ENCODE data around the gene LYST.

The LYST gene

GRCh38 chr1:235826102-235826854 lies 40.4 kb downstream of the LYST start:
- Histone ChIP-seq H3F3A (ENCODE audit: insufficient read depth, low read length) (no peaks in the 10 kb centered on the region), H3K4me1 (ENCODE audit: low read length) (no peaks in the 10 kb centered on the region), H3K79me2 (ENCODE audit: low read length) (no peaks in the 10 kb centered on the region), H4K20me1 (ENCODE audit: insufficient read depth, low read length) (no peaks in the 10 kb centered on the region), H3K4me3 (ENCODE audit: low read length) (no peak overlapping the region), H3K27ac (ENCODE audit: low read length) (no peak overlapping the region), H3K9me2 (replicated peaks; ENCODE audit: insufficient read depth, low read length) (no peaks in the 10 kb centered on the region), H3K36me3 (replicated peaks; ENCODE audit: insufficient read depth, low read length) (no peaks in the 10 kb centered on the region), H3K9me3 (replicated peaks; ENCODE audit: insufficient read depth, low read length) (no peaks in the 10 kb centered on the region), H2AFZ (ENCODE audit: low read length) (no peak overlapping the region), H3K9ac (ENCODE audit: low read length) (no peak overlapping the region), H3K4me2 (ENCODE audit: low read depth, low read length) (no peak overlapping the region), H3K27me3 (replicated peaks; ENCODE audit: insufficient read depth, low read length) (no peaks in the 10 kb centered on the region)
- TF ChIP-seq EZH2phosphoT487 (IDR thresholded peaks at IDR 0.05; ENCODE audit: low read length), result no peak
- TF ChIP-seq, protein P1, sequence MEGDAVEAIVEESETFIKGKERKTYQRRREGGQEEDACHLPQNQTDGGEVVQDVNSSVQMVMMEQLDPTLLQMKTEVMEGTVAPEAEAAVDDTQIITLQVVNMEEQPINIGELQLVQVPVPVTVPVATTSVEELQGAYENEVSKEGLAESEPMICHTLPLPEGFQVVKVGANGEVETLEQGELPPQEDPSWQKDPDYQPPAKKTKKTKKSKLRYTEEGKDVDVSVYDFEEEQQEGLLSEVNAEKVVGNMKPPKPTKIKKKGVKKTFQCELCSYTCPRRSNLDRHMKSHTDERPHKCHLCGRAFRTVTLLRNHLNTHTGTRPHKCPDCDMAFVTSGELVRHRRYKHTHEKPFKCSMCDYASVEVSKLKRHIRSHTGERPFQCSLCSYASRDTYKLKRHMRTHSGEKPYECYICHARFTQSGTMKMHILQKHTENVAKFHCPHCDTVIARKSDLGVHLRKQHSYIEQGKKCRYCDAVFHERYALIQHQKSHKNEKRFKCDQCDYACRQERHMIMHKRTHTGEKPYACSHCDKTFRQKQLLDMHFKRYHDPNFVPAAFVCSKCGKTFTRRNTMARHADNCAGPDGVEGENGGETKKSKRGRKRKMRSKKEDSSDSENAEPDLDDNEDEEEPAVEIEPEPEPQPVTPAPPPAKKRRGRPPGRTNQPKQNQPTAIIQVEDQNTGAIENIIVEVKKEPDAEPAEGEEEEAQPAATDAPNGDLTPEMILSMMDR (IDR thresholded peaks at IDR 0.05; ENCODE audit: low read length), result no peak
- DNase-seq, result no peak

DNA sequence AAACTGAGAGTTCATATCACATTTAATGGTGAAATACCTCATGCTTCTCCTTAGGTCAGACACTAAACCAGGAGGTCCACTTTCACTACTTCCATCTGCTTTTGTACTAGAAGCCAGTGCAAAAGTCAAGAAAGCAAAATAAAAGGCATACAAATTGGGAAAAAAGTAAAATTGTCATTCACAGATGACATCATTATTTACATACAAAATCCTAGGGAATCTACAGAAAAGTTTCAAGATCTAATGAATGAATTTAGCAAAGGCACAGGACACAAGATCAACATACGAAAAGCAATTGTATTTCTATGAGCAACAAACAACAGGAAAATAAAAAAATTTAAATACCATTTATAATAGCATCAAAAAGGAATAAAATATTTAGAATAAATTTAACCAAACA lies 41.5 kb downstream of the LYST start:
- no peaks in the 10 kb centered on the region for H4K20me1 ChIP-seq (ENCODE audit: insufficient read depth, low read length)
- DNase-seq, result no peak
- H3K27me3 ChIP-seq (replicated peaks; ENCODE audit: insufficient read depth, low read length), result no peaks in the 10 kb centered on the region
- no peaks in the 10 kb centered on the region for H3K9me2 ChIP-seq (replicated peaks; ENCODE audit: insufficient read depth, low read length)
- no peak overlapping the region for H3K27ac ChIP-seq (ENCODE audit: low read length)
- no peaks in the 10 kb centered on the region for H3K79me2 ChIP-seq (ENCODE audit: low read length)
- TF ChIP-seq EZH2phosphoT487 (IDR thresholded peaks at IDR 0.05; ENCODE audit: low read length), result no peak
- no peak overlapping the region for H3K4me2 ChIP-seq (ENCODE audit: low read depth, low read length)
- H3K9me3 ChIP-seq (replicated peaks; ENCODE audit: insufficient read depth, low read length), result no peaks in the 10 kb centered on the region
- no peaks in the 10 kb centered on the region for H3K4me1 ChIP-seq (ENCODE audit: low read length)
- H2AFZ ChIP-seq (ENCODE audit: low read length), result no peak overlapping the region
- H3F3A ChIP-seq (ENCODE audit: insufficient read depth, low read length), result no peaks in the 10 kb centered on the region
- no peaks in the 10 kb centered on the region for H3K36me3 ChIP-seq (replicated peaks; ENCODE audit: insufficient read depth, low read length)
- no peak overlapping the region for H3K9ac ChIP-seq (ENCODE audit: low read length)
- H3K4me3 ChIP-seq (ENCODE audit: low read length), result no peak overlapping the region

DNA sequence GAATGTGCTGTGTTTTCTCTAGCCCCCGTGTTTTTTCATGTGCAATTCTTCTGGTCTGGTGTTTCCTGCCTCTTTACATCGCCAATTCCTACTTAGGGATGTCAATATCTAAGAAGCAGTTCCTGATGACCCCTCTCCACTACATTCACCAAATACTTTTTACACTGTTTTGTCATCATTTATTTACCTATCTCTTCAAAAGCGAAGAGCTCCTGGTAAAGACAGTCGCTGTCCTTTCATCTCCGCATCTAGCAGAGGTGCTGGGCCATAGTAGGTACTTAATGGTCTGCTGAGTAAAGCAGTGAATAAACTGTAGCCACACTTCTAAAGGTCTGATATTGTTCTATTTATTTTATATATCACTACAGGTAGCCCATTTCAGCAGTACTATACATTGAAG lies 43.0 kb downstream of the LYST start:
- Histone ChIP-seq H4K20me1 (ENCODE audit: insufficient read depth, low read length) (no peaks in the 10 kb centered on the region), H3K27me3 (replicated peaks; ENCODE audit: insufficient read depth, low read length) (no peaks in the 10 kb centered on the region), H3K36me3 (replicated peaks; ENCODE audit: insufficient read depth, low read length) (no peaks in the 10 kb centered on the region), H3K27ac (ENCODE audit: low read length) (no peak overlapping the region), H3K4me1 (ENCODE audit: low read length) (no peaks in the 10 kb centered on the region), H3F3A (ENCODE audit: insufficient read depth, low read length) (no peaks in the 10 kb centered on the region), H3K9ac (ENCODE audit: low read length) (no peak overlapping the region), H3K4me3 (ENCODE audit: low read length) (no peak overlapping the region), H3K79me2 (ENCODE audit: low read length) (no peaks in the 10 kb centered on the region), H3K9me2 (replicated peaks; ENCODE audit: insufficient read depth, low read length) (no peaks in the 10 kb centered on the region), H3K4me2 (ENCODE audit: low read depth, low read length) (no peak overlapping the region), H3K9me3 (replicated peaks; ENCODE audit: insufficient read depth, low read length) (no peaks in the 10 kb centered on the region), H2AFZ (ENCODE audit: low read length) (no peak overlapping the region)
- TF ChIP-seq, protein P1 (IDR thresholded peaks at IDR 0.05; ENCODE audit: low read length), result no peak
- TF ChIP-seq EZH2 (optimal IDR thresholded peaks at IDR 0.05; ENCODE audit: low read depth, low read length) (no peak), EZH2phosphoT487 (IDR thresholded peaks at IDR 0.05; ENCODE audit: low read length) (no peak)
- DNase-seq, result no peak

DNA sequence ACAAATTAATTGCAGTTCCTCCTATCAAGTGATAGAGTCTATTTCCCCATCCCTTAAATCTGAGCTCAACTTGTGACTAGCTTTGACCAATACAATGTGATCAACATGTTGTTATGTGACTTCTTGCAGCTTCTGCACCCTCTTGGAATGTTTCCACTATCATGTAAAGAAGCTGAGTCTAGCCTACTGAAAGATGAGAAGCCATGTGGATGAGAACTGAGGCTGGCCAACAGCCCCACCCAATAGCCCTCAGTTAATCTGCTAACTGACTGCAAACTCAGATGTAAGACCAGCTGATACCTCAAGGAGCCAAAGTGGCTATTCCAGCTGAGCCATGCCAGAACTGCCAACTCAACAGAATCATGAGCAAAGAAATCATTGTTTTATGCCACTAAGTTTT lies 44.0 kb downstream of the LYST start:
- H3K4me1 ChIP-seq (ENCODE audit: low read length), result no peaks in the 10 kb centered on the region
- no peak for TF ChIP-seq EZH2 (optimal IDR thresholded peaks at IDR 0.05; ENCODE audit: low read depth, low read length)
- no peak for TF ChIP-seq EZH2phosphoT487 (IDR thresholded peaks at IDR 0.05; ENCODE audit: low read length)
- TF ChIP-seq, protein P1 (IDR thresholded peaks at IDR 0.05; ENCODE audit: low read length), result no peak
- no peak overlapping the region for H3K9ac ChIP-seq (ENCODE audit: low read length)
- no peaks in the 10 kb centered on the region for H4K20me1 ChIP-seq (ENCODE audit: insufficient read depth, low read length)
- H3K9me3 ChIP-seq (replicated peaks; ENCODE audit: insufficient read depth, low read length), result no peaks in the 10 kb centered on the region
- no peak for DNase-seq
- H3K36me3 ChIP-seq (replicated peaks; ENCODE audit: insufficient read depth, low read length), result no peaks in the 10 kb centered on the region
- H3F3A ChIP-seq (ENCODE audit: insufficient read depth, low read length), result no peaks in the 10 kb centered on the region
- no peaks in the 10 kb centered on the region for H3K9me2 ChIP-seq (replicated peaks; ENCODE audit: insufficient read depth, low read length)
- no peak overlapping the region for H3K27ac ChIP-seq (ENCODE audit: low read length)
- H3K27me3 ChIP-seq (replicated peaks; ENCODE audit: insufficient read depth, low read length), result no peaks in the 10 kb centered on the region
- H3K4me3 ChIP-seq (ENCODE audit: low read length), result no peak overlapping the region
- no peak overlapping the region for H3K4me2 ChIP-seq (ENCODE audit: low read depth, low read length)
- H2AFZ ChIP-seq (ENCODE audit: low read length), result no peak overlapping the region
- H3K79me2 ChIP-seq (ENCODE audit: low read length), result no peaks in the 10 kb centered on the region

All from MM.1S (cell line).